GM21825 (cell line): ENCODE measurements around the gene LDB3.
"Not testable (repeated sequence)": the region's sequence is repeated elsewhere in the genome, so short reads cannot be mapped to it uniquely, and the experiment has no call there.

Experiments used
- ATAC-seq: cut with Tn5 transposase; IDR thresholded peaks from one replicate; pipeline ENCODE4 v1.9.1; 2021; ENCODE audit warnings: mild to moderate bottlenecking, moderate library complexity; ENCODE audit not compliant: unreplicated experiment

Gene LDB3

DNA sequence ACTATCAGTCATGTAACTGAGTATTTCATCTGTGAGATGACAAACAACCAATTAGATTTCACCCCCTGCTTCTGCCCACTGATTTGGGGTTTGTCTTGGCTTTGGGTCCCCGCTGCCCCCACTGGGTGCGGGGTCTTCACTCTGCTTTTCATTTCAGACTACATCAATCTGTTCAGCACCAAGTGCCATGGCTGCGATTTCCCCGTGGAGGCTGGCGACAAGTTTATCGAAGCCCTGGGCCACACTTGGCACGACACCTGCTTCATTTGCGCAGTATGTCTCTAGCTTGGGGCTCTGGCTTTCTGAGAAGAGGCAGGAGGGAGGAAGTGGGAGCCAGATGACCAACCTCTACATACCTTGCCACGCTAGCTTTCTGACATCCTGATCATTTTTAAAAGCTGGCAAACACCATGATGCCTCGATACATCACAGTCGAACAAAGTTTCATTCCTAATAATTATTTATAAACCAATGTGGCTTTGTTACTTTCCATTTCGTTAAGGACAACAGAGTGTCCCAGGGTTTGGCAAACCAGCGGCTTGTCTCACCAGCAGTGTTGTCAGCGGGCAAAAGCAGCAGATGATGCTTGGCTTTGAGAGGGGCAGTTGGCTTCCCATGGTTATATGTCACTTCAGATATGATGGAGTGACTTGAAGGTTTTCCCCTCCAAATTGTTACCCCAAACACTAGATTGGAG lies 57.8 kb downstream of the LDB3 start:
- no peak for ATAC-seq

DNA sequence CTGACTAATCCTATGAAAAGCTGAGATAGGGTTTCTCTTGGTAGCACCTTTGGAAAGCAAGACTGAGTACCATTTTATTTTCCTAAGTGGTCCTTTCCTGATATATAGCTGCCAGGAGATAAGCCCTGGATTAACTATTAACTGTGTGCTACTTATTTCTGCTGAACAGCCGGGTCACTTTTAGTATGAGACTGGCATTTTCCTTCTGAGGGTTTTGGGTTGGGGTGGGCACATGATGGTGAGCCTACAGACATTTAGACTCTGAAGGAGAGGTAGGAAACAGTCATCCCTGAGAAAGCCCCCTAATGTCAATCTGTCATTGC lies 58.3 kb downstream of the LDB3 start:
- ATAC-seq: no peak

DNA sequence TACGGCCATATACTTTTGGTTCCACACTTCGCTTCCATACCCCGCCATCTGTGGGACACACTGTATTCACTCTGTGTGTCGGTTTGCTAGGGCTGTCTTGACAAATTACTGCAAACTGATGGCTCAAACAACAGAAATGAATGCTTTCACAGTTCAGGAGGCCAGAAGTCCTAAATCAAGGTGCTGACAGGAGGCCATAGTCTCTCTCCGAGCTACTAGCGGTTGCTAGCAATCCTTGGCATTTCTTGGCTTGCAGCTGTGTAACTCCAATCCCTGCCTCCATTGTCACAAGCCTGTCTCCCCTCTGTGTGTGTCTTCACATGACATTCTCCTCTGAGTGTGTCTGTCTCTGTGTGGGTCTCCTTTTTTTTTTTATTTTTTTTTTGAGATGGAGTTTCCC lies 59.2 kb downstream of the LDB3 start:
- ATAC-seq: no peak

DNA sequence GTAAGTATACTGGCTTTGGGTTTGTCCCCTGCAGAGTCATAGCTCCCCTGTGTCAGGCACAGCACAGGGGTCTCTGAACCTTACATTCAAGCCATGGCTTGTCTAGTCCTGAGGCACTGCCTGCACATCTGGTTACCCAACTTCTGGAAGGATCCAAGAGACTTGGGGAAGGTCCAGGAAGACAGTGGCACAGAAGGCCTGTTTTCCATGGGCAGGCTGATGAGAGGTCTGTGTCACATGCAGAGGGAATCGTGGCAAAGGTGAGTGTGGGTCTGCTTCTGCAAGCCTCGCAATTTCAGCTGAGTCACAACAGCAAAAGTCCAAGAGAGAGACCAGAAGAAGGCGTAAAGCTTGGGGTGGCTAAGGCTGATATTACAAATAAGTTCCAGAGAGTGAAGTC lies 59.7 kb downstream of the LDB3 start:
- ATAC-seq: no peak

DNA sequence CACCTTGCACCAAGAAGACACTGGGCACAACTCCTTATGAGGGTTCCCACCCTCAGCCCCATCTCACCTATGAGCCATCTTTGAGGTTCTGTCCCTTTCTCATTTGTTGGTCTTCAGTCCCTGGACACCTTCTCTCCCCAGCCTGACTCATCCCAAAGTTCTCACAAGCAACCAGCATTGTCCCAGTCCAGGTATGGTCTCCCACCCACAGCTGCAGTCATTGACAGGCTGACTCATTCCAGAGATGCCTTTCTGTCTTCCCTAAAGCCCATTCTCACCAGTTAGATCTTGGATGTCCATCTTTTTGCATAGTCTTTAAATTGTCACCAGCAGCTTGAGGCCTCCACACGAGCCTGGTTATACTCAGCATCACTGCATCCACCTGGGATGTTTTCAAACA lies 61.4 kb downstream of the LDB3 start:
- no peak for ATAC-seq

DNA sequence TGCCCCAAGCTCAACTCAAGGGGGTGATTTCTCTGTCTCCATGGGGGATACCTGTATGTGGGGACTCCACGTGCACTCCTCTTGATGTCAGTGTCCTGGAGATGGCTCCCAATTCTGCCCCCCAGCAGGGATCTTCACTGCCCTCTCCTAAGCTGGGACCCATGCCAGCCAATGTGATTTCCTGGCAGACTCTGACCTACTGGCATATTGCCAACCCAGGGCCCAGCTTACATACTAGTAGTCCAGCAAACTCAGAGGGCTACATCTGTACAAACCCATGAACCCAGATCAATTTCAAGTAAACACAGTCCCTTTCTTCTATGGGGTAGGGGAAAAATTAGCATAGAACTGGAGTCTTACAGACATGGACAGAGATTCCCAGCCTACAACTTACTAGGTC lies 61.9 kb downstream of the LDB3 start:
- no peak for ATAC-seq

DNA sequence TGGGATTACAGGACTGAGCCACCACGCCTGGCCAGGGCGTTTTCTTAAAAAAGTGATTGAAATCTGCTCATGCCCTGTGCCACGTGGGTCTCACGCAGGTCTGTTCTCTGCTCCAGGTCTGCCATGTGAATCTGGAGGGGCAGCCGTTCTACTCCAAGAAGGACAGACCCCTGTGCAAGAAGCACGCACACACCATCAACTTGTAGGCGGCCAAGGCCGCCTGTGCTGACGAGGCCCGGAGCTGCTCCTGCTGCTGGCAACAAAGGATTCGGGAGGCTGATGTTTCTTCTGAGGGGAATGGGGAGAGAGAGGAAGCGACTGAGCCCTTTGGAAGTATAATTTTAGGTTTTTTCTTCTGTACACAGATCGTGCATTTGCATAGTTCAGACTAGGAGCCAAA lies 64.5 kb downstream of the LDB3 start:
- no peak for ATAC-seq

DNA sequence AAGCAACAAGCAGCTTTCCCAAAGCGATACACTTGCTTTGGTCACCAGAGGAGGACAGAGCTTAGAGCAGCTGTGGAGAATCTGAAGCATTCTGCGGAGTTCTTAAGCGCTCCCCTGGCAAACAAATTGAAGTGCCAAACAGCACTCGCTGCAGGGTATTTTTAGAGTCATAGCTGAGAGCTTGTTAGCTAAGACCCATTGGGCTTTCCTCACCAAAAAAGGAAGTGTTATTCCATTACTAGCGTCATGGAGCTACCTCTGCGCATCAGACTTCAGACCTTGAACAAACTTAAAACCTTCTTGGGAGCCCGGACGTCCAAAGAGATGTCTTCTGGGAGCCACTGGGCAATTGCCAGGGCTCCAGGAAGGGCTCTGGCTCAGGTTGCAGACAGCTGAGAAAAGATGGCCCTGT lies 65.0 kb downstream of the LDB3 start:
- no peak for ATAC-seq

DNA sequence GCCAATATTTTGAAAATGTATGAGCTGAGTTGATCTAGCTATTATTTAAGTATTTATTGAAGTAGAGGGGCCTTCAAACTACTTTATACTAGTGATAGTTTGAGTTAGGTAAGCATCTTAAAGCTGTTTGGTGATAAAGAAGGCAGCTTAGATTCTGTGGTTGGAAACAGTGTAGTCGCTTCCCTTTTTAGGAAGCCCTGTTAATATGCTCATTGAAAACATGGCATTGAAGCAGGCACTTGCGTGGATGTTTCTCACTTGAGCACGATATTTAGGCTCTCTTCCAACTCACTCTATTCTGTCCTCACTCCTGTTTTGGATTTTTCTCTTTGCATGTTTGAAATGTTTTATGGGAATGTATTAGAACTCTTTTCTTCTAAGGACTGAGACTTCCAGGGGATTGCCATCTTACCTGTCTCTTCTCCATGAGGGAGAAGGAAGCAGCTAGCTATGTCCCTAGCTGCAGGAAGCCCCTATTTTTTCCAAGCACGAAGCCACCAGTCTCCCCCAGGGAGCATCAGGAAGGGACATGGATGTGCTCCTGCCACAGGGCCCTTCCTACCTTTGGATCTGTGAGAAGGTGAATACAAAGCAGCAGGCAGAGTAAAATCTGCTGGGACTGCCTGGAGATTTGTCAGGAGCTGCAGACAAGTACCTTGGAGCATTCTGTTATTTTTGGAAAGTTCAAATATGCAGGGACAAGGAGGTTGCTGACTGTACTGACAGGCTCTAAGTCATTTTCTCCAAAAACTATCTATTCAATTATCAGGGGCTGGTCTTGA lies 66.1 kb downstream of the LDB3 start:
- no peak for ATAC-seq

DNA sequence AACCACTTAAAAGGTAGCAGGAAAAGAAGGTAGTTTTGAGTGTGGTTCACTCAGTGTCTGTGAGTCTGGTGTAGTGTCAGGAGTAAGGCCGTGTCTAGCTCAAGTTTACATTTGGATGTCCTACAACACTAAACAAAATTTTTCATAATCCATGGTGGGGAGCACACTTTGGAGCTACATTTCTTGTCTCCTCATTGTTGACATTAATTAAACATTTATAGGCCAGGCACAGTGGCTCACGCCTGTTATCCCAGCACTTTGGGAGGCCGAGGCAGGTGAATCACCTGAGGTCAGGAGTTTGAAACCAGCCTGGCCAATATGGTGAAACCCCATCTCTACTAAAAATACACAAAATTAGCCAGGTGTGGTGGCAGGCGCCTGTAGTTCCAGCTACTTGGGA lies 67.0 kb downstream of the LDB3 start:
- ATAC-seq: not testable (repeated sequence)

DNA sequence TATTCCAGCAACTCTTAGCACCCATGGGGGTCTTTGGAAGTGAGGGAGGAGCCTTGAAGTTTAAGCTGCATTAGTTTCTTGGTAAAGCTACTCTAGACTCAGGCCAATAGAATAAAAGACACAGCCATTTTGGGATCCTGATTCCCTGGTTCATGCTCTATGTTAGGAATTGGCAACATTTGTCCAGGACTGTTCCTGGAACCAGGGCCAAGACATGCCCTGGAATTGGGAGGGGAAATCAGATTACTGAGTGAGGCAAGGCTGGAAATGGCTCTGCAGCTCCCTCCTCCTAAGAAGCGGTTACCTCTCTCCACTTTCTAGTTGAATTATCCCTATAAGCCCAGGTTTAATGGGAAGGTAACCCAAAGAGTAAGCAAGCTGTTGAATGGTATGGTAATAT lies 73.9 kb downstream of the LDB3 start:
- ATAC-seq: no peak

DNA sequence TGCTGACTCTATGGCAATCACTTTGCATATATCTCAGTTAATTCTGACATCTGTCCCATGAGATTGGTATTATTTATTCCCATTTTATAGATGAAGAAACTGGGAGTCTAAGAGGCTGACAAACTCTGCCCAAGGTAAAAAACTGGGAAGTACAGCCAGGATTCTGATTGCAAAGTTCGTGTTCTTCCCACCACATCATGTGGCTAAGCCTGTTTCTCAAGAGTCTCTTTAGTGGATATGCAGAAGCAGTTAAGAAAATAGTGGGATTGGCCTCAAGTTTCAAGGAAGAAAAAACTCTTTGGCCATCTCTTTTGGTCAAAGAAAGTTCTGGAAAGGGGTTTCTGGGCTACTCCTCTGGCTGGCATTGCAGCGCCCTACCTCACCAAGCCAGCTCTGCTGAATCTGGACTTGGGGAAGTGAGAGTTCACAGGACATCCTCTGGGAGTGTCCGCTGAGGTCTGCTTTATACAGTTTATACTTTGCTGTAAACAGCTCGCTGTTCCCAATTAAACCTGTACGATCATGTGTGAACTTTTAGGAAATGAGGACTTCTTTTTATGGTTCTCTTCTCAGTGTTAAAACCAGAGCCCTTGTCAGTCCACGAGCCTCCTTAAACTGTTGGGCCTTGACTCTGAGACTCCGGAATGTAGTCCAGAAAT lies 75.9 kb downstream of the LDB3 start:
- ATAC-seq: no peak

DNA sequence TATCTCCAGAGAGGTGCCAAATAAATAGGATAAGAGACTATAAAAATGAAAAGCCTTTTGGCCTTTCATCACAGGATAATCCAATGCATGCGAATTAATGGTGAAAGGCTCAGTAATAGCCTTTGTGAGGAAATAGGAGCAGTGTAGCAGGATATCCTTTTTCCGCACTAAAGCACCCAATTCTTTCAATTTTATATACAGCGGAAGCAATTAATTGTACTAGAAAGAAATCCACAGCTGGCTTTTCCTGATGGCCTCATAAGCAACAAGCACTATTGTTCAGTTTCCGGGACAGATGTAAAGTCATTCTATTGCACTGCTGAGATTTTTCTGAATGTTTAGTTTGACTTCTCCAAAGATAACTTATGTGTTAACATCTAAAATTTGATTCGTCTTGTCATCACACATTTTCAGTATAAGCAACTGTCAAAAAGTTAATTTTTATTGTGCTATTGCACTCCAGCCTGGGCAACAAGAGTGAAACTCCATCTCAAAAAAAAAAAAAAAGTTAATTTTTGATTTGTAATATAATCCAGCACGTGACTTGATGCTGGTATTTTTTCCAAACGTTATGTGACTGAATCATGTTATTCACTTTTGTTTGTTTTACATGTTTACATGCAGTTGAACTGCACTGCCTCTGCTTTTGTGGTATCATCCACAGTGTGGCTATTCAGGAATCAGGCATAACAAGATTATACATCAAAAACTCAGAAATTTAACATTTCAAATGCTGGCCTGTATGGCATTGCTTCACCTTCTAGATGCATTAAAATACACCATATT lies 79.7 kb downstream of the LDB3 start:
- ATAC-seq: no peak

DNA sequence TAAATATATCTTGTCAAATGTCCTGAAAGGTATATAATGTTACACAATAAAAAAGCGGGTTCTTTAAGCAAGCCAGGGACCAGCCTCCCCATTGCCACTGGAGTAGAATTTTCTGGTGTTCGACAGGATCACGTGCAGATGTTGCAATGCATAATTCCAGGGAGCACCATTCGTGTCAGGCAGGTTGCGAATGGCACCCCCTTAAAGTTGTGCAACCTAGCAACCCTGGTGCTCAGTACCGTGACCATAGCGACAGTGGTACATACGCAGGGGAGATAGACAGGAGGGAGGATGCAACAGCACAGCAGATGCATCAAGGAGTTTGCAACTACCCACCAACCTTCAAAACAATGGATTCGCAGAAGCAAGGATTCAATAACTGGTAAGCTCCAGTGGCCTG lies 81.5 kb downstream of the LDB3 start:
- no peak for ATAC-seq

DNA sequence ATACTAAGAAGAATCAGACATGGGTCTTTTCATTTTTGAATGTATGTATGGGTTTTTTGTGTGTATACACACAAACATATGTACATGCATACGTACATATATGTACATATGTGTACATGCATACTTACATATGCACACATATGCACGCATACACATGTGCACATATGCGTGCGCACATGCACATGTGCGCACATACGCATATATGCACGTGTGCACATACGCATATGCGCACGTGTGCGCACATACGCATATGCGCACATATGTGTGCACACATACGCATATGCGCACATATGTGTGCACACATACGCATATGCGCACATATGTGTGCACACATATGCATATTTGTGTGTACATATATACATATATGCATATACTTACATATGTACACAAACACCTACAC lies 83.2 kb downstream of the LDB3 start:
- no peak for ATAC-seq

DNA sequence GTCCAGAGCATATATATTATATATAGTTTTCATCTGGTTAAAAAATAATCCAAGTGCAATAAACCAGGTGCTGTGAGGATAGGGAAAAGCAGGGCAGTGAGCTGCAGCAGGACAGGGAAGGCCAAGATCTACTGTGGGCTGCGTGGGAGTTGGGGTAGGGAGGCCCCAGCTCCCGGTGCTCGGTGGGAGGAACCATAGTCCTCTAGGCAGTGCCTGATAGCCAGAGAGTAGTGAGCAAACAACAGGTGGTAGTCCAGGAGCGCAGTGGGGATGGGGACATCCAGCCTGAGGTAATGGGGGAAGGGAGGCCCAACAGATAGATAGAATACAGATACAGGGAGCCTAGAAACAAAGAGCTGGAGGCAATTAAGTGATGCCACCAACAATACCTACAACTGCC lies 84.0 kb downstream of the LDB3 start:
- no peak for ATAC-seq

DNA sequence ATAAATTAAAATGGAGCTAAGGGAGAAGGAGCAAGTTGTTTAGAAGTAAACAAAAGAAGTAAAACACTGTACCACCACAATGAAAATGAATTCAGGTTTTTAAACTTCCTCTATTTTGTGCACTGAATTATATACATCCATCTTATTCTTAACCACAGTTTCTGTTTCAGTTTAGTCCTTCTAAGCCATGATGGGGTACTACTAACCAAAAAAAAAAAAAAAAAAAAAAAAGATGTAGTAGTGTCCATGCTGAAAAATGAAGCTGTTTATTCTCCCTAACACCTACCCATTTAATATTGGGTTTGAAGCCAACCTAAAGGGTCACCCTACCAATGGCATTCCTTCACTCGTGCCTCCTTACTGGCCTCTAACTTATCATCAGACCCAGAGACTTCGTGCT lies 84.7 kb downstream of the LDB3 start:
- ATAC-seq: no peak

DNA sequence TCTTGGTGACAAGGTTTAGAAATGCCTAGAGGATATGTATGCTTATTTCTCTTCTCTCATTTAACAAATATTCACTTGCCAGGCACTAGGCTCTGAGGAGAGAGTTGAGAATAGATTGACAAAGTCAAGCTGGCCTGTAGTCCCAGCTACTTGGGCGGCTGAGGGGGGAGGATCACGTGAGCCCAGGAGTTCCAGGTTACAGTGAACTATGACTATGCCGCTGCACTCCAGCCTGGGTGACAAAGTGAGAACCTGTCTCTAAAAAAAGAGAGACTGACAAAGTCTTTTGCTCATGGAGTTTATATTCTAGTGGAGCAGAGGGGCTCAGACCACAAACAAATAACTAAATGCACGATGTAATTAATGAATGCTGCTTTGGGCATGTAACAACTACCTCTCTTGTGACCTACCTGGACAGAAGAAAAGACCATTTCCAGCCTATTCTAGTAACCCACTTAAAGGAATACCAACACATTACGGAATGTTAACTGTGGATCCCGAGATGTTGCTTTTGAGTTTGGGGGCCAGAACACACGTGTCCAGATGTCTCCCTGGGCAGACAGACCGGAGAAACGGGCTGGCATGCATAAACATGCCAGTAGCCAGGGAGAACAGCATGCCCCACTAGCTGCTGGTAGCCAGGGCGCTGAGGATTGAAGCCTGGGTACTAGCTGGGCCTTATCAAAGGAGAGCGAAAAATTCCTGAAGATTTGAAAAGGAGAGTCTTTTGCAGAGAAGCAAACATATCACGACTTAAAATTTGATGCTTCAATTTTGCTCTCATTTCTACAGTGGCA lies 85.5 kb downstream of the LDB3 start:
- no peak for ATAC-seq

DNA sequence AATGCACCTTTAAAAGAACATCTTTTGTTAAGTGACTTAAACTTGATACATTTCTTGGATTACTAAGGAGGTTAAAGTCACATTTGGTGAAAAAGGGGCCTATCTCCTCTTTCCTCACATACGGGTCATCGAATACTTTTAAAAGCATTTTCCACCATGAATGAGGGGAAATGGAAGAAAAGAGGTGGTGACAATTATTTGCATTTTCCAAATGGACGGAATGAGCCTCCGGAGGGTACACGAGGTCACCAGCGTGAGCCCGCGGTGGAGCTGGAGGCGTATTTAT lies 87.1 kb downstream of the LDB3 start:
- ATAC-seq: no peak

DNA sequence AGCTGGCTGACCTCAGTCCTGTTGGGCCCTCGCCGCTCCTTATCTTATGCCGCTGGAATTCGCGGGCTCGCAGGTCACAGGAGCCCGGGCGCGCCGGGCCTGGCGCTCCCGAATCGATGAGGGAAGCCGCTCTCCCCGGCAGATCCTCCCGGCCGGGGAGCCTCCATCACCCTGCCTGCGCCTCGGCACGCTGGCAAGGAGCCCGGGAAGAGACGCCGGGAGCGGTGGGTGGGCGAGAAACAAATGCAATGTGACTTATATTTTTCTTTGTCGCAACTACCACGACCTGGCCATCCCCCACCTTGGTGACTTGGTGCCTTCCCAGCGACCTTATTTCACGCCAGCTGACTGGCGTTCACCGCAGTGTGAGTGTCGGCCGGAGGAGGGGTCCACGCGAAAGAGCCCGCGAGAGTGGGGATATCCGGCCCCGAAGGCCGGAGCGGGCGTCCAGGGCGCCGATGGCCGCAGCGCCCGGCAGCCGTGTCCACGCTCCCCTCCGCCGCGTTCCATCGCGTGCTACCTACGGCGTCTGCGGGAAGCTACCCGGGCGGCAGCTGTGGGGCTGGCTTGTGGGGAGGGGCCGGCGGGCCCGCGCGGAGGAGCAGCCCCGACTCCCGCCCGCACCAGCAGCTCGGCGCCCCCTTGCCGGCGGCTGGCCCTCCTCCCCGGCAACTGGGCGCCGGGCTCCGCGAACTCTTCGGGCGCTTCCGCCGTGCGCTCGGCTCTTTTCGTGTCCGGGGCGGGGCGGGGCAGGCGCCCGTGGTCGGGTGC lies 87.6 kb downstream of the LDB3 start:
- peak; percentile 69 for ATAC-seq
